Fibroblast of lung (primary cell): Measurements from ENCODE around the gene OR9A2. TPM values are rescaled to one million over a fixed set of nuclear protein-coding genes. Genes with fewer than 3 reads are reported as not detected.

Source experiments
- DNase-seq, 2 donors: peaks; one replicate each; pipeline versions ENCODE4 v3.0.0 to v3.0.0-alpha.2; 2010; ENCODE audit warnings: low read depth in 2 of 2
- H2AFZ ChIP-seq: 2 replicates; pipeline ENCODE4 v1.5.1; 2012; ENCODE audit warnings: low read length, control low read depth, inconsistent platforms
- H3K27ac ChIP-seq: 2 replicates; pipeline ENCODE4 v1.5.1; 2011; ENCODE audit warnings: low read length, control low read depth; ENCODE audit not compliant: insufficient read depth
- H3K27me3 ChIP-seq: 2 replicates; pipeline ENCODE4 v1.5.1; 2011; ENCODE audit warnings: mild to moderate bottlenecking, low read length; ENCODE audit not compliant: control insufficient read depth, insufficient read depth
- H3K36me3 ChIP-seq: 2 replicates; pipeline ENCODE4 v1.5.1; 2011; ENCODE audit warnings: low read length; ENCODE audit not compliant: control insufficient read depth, insufficient read depth
- H3K4me1 ChIP-seq: 2 replicates; pipeline ENCODE4 v1.5.1; 2011; ENCODE audit warnings: low read length; ENCODE audit not compliant: control insufficient read depth, insufficient read depth; ENCODE audit errors: extremely low read depth
- H3K4me2 ChIP-seq: 2 replicates; pipeline ENCODE4 v1.5.1; 2011; ENCODE audit warnings: low read length, control low read depth; ENCODE audit not compliant: insufficient read depth; ENCODE audit errors: extremely low read depth
- H3K4me3 ChIP-seq, 4 experiments: fragments of 200-600 bp in 1 of 4; sonication (generic) in 1 of 4; replicated peaks in 1 of 4; 2 replicates each; pipeline ENCODE4 v1.5.1; 2011 to 2016; ENCODE audit warnings: low read length in 4 of 4, low read depth in 3 of 4, mild to moderate bottlenecking in 3 of 4, control low read depth in 2 of 4, inconsistent platforms in 1 of 4, mixed read lengths in 1 of 4; ENCODE audit not compliant: insufficient read depth in 1 of 4; ENCODE audit errors: control extremely low read depth in 1 of 4
- H3K79me2 ChIP-seq: 2 replicates; pipeline ENCODE4 v1.5.1; 2012; ENCODE audit warnings: mild to moderate bottlenecking, low read length, inconsistent platforms; ENCODE audit not compliant: control insufficient read depth, insufficient read depth
- H3K9ac ChIP-seq: 2 replicates; pipeline ENCODE4 v1.5.1; 2011; ENCODE audit warnings: mild to moderate bottlenecking, low read length, control low read depth; ENCODE audit not compliant: insufficient read depth
- H3K9me3 ChIP-seq: 2 replicates; pipeline ENCODE4 v1.5.1; 2012; ENCODE audit warnings: low read depth, low read length; ENCODE audit not compliant: control insufficient read depth, insufficient read depth
- H4K20me1 ChIP-seq: 2 replicates; pipeline ENCODE4 v1.5.1; 2011; ENCODE audit warnings: low read length; ENCODE audit not compliant: control insufficient read depth, insufficient read depth; ENCODE audit errors: extremely low read depth
- CTCF ChIP-seq, 2 donors: IDR thresholded peaks in 1 of 2; conservative IDR thresholded peaks in 1 of 2; 1 replicate in 1 of 2; 2 replicates in 1 of 2; pipeline ENCODE4 v1.5.1; 2011 to 2012; ENCODE audit warnings: low read length in 2 of 2, control low read depth in 1 of 2, inconsistent platforms in 1 of 2, low read depth in 1 of 2, mild to moderate bottlenecking in 1 of 2
- EZH2 ChIP-seq: IDR thresholded peaks from 2 replicates; pipeline ENCODE4 v1.5.1; 2012; ENCODE audit warnings: low read length, control low read depth, mild to moderate bottlenecking; ENCODE audit errors: missing control alignments
- polyA plus RNA-seq, 2 donors: library from polyadenylated mRNA; depleted of rRNA in 1 of 2; stranded (reverse) in 1 of 2; unstranded in 1 of 2; fragments of >200 nt; gene quantifications; 2 replicates each; pipeline ENCODE4 v1.2.1, GENCODE V29; 2011 to 2012; ENCODE audit warnings: missing spikeins in 1 of 2
- total RNA-seq: library from RNA; depleted of rRNA; stranded (reverse); fragments of >200 nt; gene quantifications from 2 replicates; pipeline ENCODE4 v1.2.1, GENCODE V29; 2014

Gene OR9A2
- total and polyA plus RNA-seq, 2 donors (not counting 1 experiment from before 2014, with no cell fraction given): not detected

- no peaks in the 10 kb centered on the region for H3K9me3 ChIP-seq
- H4K20me1 ChIP-seq: no peaks in the 10 kb centered on the region
- H3K4me2 ChIP-seq: no peak overlapping the region
- H3K4me1 ChIP-seq: no peaks in the 10 kb centered on the region
- no peak overlapping the region for H2AFZ ChIP-seq
- DNase-seq: no peak
- no peak overlapping the region for H3K9ac ChIP-seq
- H3K27ac ChIP-seq: no peak overlapping the region
- H3K36me3 ChIP-seq: no peaks in the 10 kb centered on the region
- H3K79me2 ChIP-seq: no peaks in the 10 kb centered on the region
- H3K4me3 ChIP-seq: no peak overlapping the region
- TF ChIP-seq EZH2 (no peak), CTCF (conservative IDR thresholded peaks at IDR 0.05 in 1 of 2, IDR thresholded peaks at IDR 0.05 in 1 of 2; ENCODE audit: low read depth in 1 of 2, low read length in 2 of 2) (no peak)
- no peaks in the 10 kb centered on the region for H3K27me3 ChIP-seq
Measured at GRCh38 chr7:143055754-143056153, 28.8 kb upstream of the OR9A2 start.

GRCh38 chr7:143054621-143055020 is 27.7 kb upstream of the OR9A2 start:
- Histone ChIP-seq H3K9me3 (no peaks in the 10 kb centered on the region), H3K4me2 (no peak overlapping the region), H2AFZ (no peak overlapping the region), H3K4me3 (no peak overlapping the region), H3K79me2 (no peaks in the 10 kb centered on the region), H3K27ac (no peak overlapping the region), H3K36me3 (no peaks in the 10 kb centered on the region), H3K27me3 (no peaks in the 10 kb centered on the region), H3K4me1 (no peaks in the 10 kb centered on the region), H3K9ac (no peak overlapping the region), H4K20me1 (no peaks in the 10 kb centered on the region)
- no peak for DNase-seq
- TF ChIP-seq CTCF (conservative IDR thresholded peaks at IDR 0.05 in 1 of 2, IDR thresholded peaks at IDR 0.05 in 1 of 2; ENCODE audit: low read depth in 1 of 2, low read length in 2 of 2) (no peak), EZH2 (no peak)

GRCh38 chr7:143052041-143052440 is 25.1 kb upstream of the OR9A2 start, which contains the start of gene OR6V1:
Gene OR6V1 (plus strand): TSS chr7:143052341. CDS start chr7:143052341, 0 bp downstream.
- no peak within 1 kb of the TSS for H3K9ac ChIP-seq
- H4K20me1 ChIP-seq: no peaks in the 10 kb centered on the region
- H2AFZ ChIP-seq: no peak within 1 kb of the TSS
- no peak within 1 kb of the TSS for H3K27ac ChIP-seq
- TF ChIP-seq CTCF (conservative IDR thresholded peaks at IDR 0.05 in 1 of 2, IDR thresholded peaks at IDR 0.05 in 1 of 2; ENCODE audit: low read depth in 1 of 2, low read length in 2 of 2): no peak
- no peak for TF ChIP-seq EZH2
- H3K9me3 ChIP-seq: no peaks in the 10 kb centered on the region
- H3K36me3 ChIP-seq: no peaks in the 10 kb centered on the region
- H3K4me2 ChIP-seq: no peak within 1 kb of the TSS
- DNase-seq: no peak
- H3K4me1 ChIP-seq: no peaks in the 10 kb centered on the region
- H3K27me3 ChIP-seq: no peaks in the 10 kb centered on the region
- no peak within 1 kb of the TSS for H3K4me3 ChIP-seq
- H3K79me2 ChIP-seq: no peaks in the 10 kb centered on the region
